Glomerular visceral epithelial cell (primary cell): Measurements from ENCODE around the gene ERCC3.
A peak's percentile ranks its signal among the peaks of the same experiment; 100 is the strongest.
"Not testable (repeated sequence)": the region's sequence is repeated elsewhere in the genome, so short reads cannot be mapped to it uniquely, and the experiment has no call there.

Source experiments
- DNase-seq: peaks from one replicate; pipeline ENCODE4 v3.0.0-alpha.2; 2016; ENCODE audit errors: extremely low spot score

Gene ERCC3

DNA sequence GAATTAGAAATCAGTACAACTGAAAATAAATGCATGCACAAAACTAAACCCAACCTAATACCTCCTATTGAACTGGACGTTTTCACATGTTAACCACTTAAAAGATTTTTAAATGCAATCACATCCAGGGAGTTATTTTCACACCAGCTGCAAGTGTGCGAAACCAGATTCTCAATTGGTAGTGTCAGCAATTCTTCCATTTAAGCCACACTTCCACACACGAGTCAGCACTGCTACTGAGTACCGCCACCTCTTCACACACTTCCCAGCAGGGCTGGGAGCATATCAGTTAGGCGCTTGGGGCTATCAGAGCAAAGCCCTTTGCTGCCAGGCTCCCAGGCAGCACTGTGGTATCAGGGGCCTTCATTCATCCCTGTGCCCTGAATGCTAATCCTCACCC, 14.2 kb downstream of the ERCC3 start:
- no peak for DNase-seq

DNA sequence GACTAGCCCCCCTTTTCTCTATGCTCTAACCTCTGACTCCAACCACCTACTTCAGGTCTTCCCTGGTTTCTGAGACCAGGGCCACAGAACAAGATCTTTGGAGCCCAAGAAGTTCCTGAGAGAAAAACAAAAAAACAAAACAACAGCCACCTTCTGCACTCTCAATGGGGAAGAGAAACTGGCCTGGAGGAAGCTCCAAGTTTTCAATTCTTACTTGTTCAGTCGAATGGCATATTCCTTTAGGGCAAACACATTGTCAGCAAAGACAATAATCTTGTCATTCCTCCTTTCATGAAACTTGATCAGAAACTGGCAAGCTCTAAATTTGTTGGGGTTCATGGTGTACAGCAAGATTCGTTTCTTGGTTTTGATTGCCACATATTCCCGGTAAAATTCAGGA, 15.0 kb downstream of the ERCC3 start:
- no peak for DNase-seq

GRCh38 chr2:127277028-127277427, 16.9 kb downstream of the ERCC3 start:
- no peak for DNase-seq

DNA sequence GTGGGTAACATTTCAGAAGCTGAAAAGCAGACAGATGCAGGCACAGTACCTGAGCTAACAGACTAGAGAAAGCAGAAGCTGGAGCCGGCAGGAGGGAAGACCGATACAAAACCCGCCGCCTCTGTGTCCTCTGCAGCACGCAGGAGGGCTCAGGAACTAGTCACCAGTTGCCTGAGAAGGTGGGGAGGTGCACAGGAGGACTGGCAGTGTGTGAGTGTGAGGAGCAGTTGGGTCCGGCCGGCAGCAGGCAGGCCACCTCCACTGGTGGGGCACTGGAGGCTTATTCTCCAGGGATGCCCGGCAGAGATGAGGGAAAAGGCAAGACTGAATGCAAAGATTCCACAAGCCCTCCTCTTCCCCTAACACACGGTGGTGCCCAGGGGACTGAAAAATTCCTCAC, 18.2 kb downstream of the ERCC3 start:
- no peak for DNase-seq

GRCh38 chr2:127275356-127275755, 18.6 kb downstream of the ERCC3 start:
- DNase-seq: no peak

GRCh38 chr2:127270663-127271062, 23.3 kb downstream of the ERCC3 start:
- no peak for DNase-seq

DNA sequence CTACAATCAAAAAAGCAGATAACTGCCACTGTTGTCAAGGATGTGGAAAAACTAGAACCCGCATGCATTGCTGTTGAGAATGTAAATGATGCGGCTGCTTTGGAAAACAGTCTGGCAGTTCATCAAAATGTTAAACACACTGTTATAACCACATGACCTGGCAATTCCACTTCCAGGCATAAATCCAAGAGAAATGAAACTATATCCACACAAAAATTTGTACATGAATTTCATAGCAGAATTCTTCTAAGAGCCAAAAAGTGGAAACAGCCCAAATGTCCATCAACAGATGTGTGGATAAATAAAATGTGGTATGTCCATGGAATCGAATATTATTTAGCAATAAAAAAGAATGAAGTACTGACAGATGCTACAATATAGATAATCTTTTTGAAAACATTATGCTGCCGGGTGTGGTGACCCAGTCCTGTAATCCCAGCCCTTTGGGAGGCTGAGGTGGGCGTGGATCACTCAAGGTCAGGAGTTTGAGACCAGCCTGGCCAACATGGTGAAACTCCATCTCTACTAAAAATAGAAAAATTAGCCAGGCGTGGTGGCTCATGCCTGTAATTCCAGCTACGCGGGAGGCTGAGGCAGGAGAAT, 32.0 kb downstream of the ERCC3 start:
- no peak for DNase-seq

GRCh38 chr2:127259355-127259754, 34.6 kb downstream of the ERCC3 start:
- no peak for DNase-seq

- DNase-seq: no peak
These were observed 37.1 kb downstream of the ERCC3 start for GRCh38 chr2:127256866-127257265.

- DNase-seq: no peak
These were observed 37.6 kb downstream of the ERCC3 start for GRCh38 chr2:127256381-127256780.

- no peak for DNase-seq
These were observed 38.2 kb downstream of the ERCC3 start for GRCh38 chr2:127255721-127256120.

DNA sequence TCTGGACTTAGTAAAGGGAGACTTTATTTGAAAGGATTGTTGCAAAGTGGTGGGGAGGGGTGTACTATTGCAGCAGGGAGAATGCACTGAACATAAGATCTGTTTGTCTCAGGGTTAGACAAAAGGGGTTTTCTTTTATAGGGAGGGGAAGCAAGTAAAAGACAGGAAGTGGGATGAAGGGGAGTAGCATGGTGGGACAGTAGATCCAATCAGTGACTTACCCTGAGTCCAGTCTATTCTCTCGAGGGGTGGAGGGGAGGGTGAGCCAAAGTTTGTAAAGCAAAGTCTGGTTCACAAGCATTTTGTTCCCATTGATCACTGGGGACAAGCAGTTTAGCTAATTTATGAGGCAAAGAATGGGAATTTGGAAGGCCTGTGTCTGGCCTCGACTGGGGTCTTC, 38.8 kb downstream of the ERCC3 start:
- no peak for DNase-seq

GRCh38 chr2:127254386-127254981, 39.5 kb downstream of the ERCC3 start:
- DNase-seq: peak; percentile 54

- not testable (repeated sequence) for DNase-seq
These were observed 52.8 kb downstream of the ERCC3 start for GRCh38 chr2:127241184-127241583.

DNA sequence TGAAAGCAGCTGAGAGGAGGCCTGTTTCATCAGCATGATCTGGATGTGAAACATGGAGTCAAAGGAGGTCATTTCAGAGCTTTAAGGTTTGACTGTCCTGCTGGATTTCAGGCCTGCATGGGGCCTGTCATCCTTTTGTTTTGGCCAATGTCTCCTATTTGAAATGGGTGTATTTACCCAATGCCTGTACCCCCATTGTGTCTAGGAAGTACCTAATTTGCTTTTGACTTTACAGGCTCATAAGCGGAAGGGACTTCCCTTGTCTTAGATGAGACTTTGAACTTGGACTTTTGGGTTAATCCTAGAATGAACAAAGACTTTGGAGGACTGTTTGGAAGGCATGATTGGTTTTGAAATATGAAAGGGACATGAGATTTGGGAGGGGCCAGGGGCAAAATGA, 54.5 kb downstream of the ERCC3 start:
- no peak for DNase-seq

DNA sequence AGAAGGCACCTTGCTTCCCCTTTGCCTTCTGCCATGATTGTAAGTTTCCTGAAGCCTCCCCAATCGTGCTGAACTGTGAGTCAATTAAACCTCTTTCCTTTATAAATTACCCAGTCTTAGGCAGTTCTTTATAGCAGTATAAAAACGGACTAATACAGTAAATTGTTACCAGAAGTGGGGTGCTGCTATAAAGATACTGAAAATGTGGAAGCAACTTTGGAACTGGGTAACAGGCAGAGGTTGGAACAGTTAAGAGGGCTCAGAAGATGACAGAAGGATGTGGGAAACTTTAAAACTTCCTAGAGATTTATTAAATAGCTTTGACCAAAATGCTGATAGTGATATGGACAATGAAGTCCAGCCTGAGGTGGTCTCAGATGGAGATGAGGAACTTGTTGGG, 56.2 kb downstream of the ERCC3 start:
- not testable (repeated sequence) for DNase-seq

- no peak for DNase-seq
These were observed 58.8 kb downstream of the ERCC3 start for GRCh38 chr2:127235082-127235702.

GRCh38 chr2:127233710-127234109, 60.2 kb downstream of the ERCC3 start:
- DNase-seq: no peak

DNA sequence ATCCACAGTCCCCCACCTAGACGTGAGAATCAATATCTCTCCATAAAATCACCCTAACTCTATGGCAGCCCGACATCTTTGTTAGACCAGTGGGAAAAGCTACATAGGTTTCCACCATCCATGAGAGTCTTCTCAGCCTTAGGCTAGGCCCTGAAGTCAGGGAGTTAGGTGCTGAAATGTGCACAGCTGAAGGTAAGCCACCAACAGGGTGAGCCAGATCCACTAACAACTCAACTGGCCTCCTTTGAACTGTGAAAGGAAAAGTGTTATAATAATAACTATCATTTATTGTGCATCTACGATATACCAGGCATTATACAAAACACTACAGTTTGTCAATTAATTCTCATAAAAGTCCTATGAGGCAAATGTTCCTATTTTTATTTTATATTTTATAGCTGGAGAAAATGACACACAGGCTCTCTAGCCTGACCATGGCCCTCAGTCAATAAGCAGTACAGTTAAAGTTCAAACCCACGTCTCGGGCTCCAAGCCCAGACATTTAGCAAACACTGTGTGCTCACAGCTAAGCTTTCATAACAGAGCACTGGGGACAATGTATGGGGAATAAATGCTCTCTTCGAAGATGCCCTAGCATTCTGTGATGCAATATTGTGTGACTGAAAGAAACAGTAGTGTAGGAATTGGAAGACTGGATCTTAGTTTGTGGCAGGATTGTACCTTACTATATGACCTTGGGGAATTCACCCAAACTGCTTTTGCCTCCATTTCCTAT, 62.6 kb downstream of the ERCC3 start:
- DNase-seq: no peak

DNA sequence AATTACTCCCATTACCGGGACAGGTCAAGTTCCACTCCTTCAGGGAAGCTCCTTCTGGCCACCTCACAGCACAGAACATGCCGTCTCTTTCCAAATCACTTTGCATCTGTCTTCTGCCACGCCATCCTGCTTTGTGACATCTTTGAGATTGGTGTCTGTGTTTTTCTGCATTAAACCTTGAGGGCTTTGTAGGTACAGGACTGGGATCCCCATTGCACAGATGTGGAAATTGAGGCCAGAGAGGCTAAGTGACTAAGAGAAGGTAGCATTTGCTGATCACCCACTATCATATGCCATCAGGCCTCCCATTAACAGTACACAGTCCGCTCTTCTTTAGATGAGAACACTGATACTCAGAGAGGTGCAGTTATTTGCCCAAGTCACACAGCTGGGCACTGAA, 64.4 kb downstream of the ERCC3 start:
- no peak for DNase-seq

- no peak for DNase-seq
These were observed 65.8 kb downstream of the ERCC3 start for GRCh38 chr2:127228102-127228501.

DNA sequence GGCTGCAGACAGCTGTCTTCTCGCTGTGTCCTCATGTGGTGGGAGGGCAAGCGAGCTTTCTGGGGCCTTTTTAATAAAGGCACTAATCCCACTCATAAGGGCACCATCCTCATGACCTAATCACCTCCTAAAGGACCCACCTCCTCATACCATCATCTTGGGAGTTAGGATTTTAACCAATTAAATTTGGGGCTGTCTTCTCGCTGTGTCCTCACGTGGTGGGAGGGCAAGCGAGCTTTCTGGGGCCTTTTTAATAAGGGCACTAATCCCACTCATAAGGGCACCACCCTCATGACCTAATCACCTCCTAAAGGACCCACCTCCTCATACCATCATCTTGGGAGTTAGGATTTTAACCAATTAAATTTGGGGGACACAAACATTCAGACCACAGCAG, 66.7 kb downstream of the ERCC3 start:
- not testable (repeated sequence) for DNase-seq
